Neural cell (in vitro differentiated cells): Measurements from ENCODE around the gene ACY1.

Experiments
- CTCF ChIP-seq: fragments of 450-650 bp; IDR thresholded peaks from 2 replicates; pipeline ENCODE4 v1.5.1; 2014; ENCODE audit warnings: antibody characterized with exemption, mild to moderate bottlenecking, moderate library complexity; ENCODE audit not compliant: poor library complexity, severe bottlenecking
- EP300 ChIP-seq: fragments of 450-650 bp; conservative IDR thresholded peaks from 2 replicates; pipeline ENCODE4 v1.6.1; 2014; ENCODE audit warnings: antibody characterized with exemption, mild to moderate bottlenecking, moderate library complexity; ENCODE audit not compliant: poor library complexity, severe bottlenecking
- EZH2 ChIP-seq: fragments of 200-600, 300-800 bp; shearing (Covaris generic), sonication (generic); IDR thresholded peaks from 2 replicates; pipeline ENCODE4 v1.6.1; 2014; ENCODE audit warnings: antibody characterized with exemption, low read length, borderline replicate concordance, mild to moderate bottlenecking; ENCODE audit not compliant: insufficient read depth, poor library complexity, severe bottlenecking
- MXI1 ChIP-seq: fragments of 450-650 bp; conservative IDR thresholded peaks from 2 replicates; pipeline ENCODE4 v1.6.1; 2014; ENCODE audit warnings: antibody characterized with exemption, mild to moderate bottlenecking; ENCODE audit not compliant: poor library complexity, severe bottlenecking
- POLR2AphosphoS5 ChIP-seq: IDR thresholded peaks from 2 replicates; pipeline ENCODE4 v1.6.1; 2012
- RAD21 ChIP-seq: fragments of 450-650 bp; conservative IDR thresholded peaks from 2 replicates; pipeline ENCODE4 v1.6.1; 2014; ENCODE audit warnings: antibody characterized with exemption, mild to moderate bottlenecking, moderate library complexity
- REST ChIP-seq: IDR thresholded peaks from 2 replicates; pipeline ENCODE4 v1.6.1; 2012; ENCODE audit warnings: borderline replicate concordance
- SMC3 ChIP-seq: fragments of 450-650 bp; conservative IDR thresholded peaks from 2 replicates; pipeline ENCODE4 v1.6.1; 2014; ENCODE audit warnings: antibody characterized with exemption, mild to moderate bottlenecking, moderate library complexity; ENCODE audit not compliant: poor library complexity
- TAF1 ChIP-seq: IDR thresholded peaks from 2 replicates; pipeline ENCODE4 v1.6.1; 2012; ENCODE audit warnings: low read depth

GRCh38 chr3:52007291-52007690 is 24.0 kb downstream of the ACY1 start:
- TF ChIP-seq CTCF (no peak), POLR2AphosphoS5 (no peak), EZH2 (no peak), MXI1 (no peak), EP300 (no peak), TAF1 (no peak), SMC3 (no peak), REST (no peak), RAD21 (no peak)
